CD4-positive, CD25-positive, alpha-beta regulatory T cell (primary cell): ENCODE results near the gene ERMARD. TPM values are rescaled to one million over a fixed set of nuclear protein-coding genes. Genes with fewer than 3 reads are reported as not detected.
"Not testable (repeated sequence)": the region's sequence is repeated elsewhere in the genome, so short reads cannot be mapped to it uniquely, and the experiment has no call there.

ENCODE experiments used
- ATAC-seq, 2 donors: fragments of 150-1000 bp; cut with Tn5 transposase; one replicate each; pipeline ENCODE4 v1.10.0; 2021; ENCODE audit warnings: low read depth in 2 of 2, moderate number of reproducible peaks in 2 of 2, moderate library complexity in 1 of 2
- DNase-seq, 3 donors: peaks; one replicate each; pipeline versions ENCODE4 v3.0.0 to v3.0.0-alpha.2; 2012 to 2022; ENCODE audit warnings: mixed read lengths in 1 of 3
- H3K27ac ChIP-seq: one replicate; pipeline ENCODE4 v1.7.0; 2013; ENCODE audit warnings: mild to moderate bottlenecking, low read length; ENCODE audit not compliant: insufficient read depth, poor library complexity, severe bottlenecking
- H3K27me3 ChIP-seq: one replicate; pipeline ENCODE4 v1.7.0; 2013; ENCODE audit warnings: low read length; ENCODE audit not compliant: control insufficient read depth, insufficient read depth
- H3K36me3 ChIP-seq: one replicate; pipeline ENCODE4 v1.7.0; 2013; ENCODE audit warnings: mild to moderate bottlenecking, low read length, moderate library complexity; ENCODE audit not compliant: control insufficient read depth, insufficient read depth
- H3K4me1 ChIP-seq: 2 replicates; pipeline ENCODE4 v1.7.0; 2013; ENCODE audit warnings: mild to moderate bottlenecking, low read length; ENCODE audit not compliant: insufficient read depth, control insufficient read depth, poor library complexity, severe bottlenecking
- H3K4me3 ChIP-seq: one replicate; pipeline ENCODE4 v1.7.0; 2013; ENCODE audit warnings: low read depth, mild to moderate bottlenecking, low read length, moderate library complexity
- H3K9me3 ChIP-seq, 2 experiments: 1 replicate in 1 of 2; 2 replicates in 1 of 2; pipeline ENCODE4 v1.7.0; 2013; ENCODE audit warnings: low read length in 2 of 2, mild to moderate bottlenecking in 1 of 2, moderate library complexity in 1 of 2; ENCODE audit not compliant: control insufficient read depth in 2 of 2
- H3K27ac Mint-ChIP-seq, 3 donors: one replicate each; pipeline ENCODE4 v1.8.0; 2020 to 2022; ENCODE audit warnings: mild to moderate bottlenecking in 3 of 3, mixed read lengths in 3 of 3, moderate library complexity in 2 of 3
- H3K27me3 Mint-ChIP-seq: one replicate; pipeline ENCODE4 v1.8.0; 2022; ENCODE audit warnings: mild to moderate bottlenecking, mixed read lengths
- H3K36me3 Mint-ChIP-seq: one replicate; pipeline ENCODE4 v1.8.0; 2020; ENCODE audit warnings: mixed read lengths
- H3K4me1 Mint-ChIP-seq, 4 donors: one replicate each; pipeline ENCODE4 v1.8.0; 2020 to 2022; ENCODE audit warnings: mixed read lengths in 4 of 4, mild to moderate bottlenecking in 1 of 4
- H3K4me3 Mint-ChIP-seq, 4 donors: one replicate each; pipeline ENCODE4 v1.8.0; 2020 to 2022; ENCODE audit warnings: mild to moderate bottlenecking in 4 of 4, mixed read lengths in 4 of 4, moderate library complexity in 3 of 4
- H3K9me3 Mint-ChIP-seq, 7 donors: one replicate each; pipeline ENCODE4 v1.8.0; 2020 to 2022; ENCODE audit warnings: mixed read lengths in 7 of 7, mild to moderate bottlenecking in 3 of 7, moderate library complexity in 2 of 7
- polyA plus RNA-seq, 4 donors: library from polyadenylated mRNA; unstranded; fragments of 300-500 nt; fragmentation: Illumina TruSeq; gene quantifications; one replicate each; pipeline ENCODE4 v1.2.3, GENCODE V29; 2021
- total RNA-seq: library from RNA; stranded (reverse); gene quantifications from one replicate; pipeline ENCODE4 v1.2.3, GENCODE V29; 2022

The ERMARD gene
- total and polyA plus RNA-seq, 5 donors from 2014 or later = 12.4 to 27.3 (median 14.3) TPM

GRCh38 chr6:169745405-169745804 is 6.0 kb upstream of the ERMARD start:
- Mint-ChIP-seq H3K4me1 (peaks cover 0 to 12% (median 11%) of the 10 kb centered on the region in 4 donors), H3K9me3 (peaks cover 0 to 4% (median 4%) of the 10 kb centered on the region in 7 donors), H3K27me3 (peaks cover 17% of the 10 kb centered on the region), H3K36me3 (peaks cover 4% of the 10 kb centered on the region), H3K4me3 (peak overlapping the region in 1 of 4 donors; percentile 7), H3K27ac (no peak overlapping the region)
- H3K9me3 ChIP-seq = peaks cover 0 to 5% of the 10 kb centered on the region in 2 experiments
- H3K27ac ChIP-seq = no peak overlapping the region
- no peak overlapping the region for H3K4me3 ChIP-seq
- DNase-seq (no peak), ATAC-seq (no peak)
- peaks cover 5% of the 10 kb centered on the region for H3K27me3 ChIP-seq
- peaks cover 3% of the 10 kb centered on the region for H3K4me1 ChIP-seq
- no peaks in the 10 kb centered on the region for H3K36me3 ChIP-seq

- H3K36me3 Mint-ChIP-seq = peaks cover 9% of the 10 kb centered on the region
- Histone ChIP-seq H3K36me3 (no peaks in the 10 kb centered on the region), H3K27me3 (peaks cover 5% of the 10 kb centered on the region), H3K4me3 (no peak overlapping the region), H3K9me3 (peaks cover 0 to 5% of the 10 kb centered on the region in 2 experiments), H3K4me1 (peaks cover 12% of the 10 kb centered on the region), H3K27ac (no peak overlapping the region)
- H3K27ac Mint-ChIP-seq = no peak overlapping the region
- no peak for DNase-seq
- no peak for ATAC-seq
- peaks cover 0 to 4% (median 4%) of the 10 kb centered on the region in 7 donors for H3K9me3 Mint-ChIP-seq
- no peak overlapping the region for H3K4me3 Mint-ChIP-seq
- peaks cover 17% of the 10 kb centered on the region for H3K27me3 Mint-ChIP-seq
- H3K4me1 Mint-ChIP-seq = peaks cover 10 to 23% (median 16%) of the 10 kb centered on the region in 4 donors
Observed at GRCh38 chr6:169746556-169746955, 4.9 kb upstream of the ERMARD start.

- H3K27ac Mint-ChIP-seq = peak overlapping the region; percentile 94 to 99 (median 95)
- Histone ChIP-seq H3K36me3 (peaks cover 6% of the 10 kb centered on the region), H3K27me3 (no peaks in the 10 kb centered on the region), H3K27ac (peak overlapping the region; percentile 94), H3K4me1 (peaks cover 20% of the 10 kb centered on the region), H3K9me3 (no peaks in the 10 kb centered on the region), H3K4me3 (peak overlapping the region; percentile 78)
- H3K4me1 Mint-ChIP-seq = peaks cover 15 to 41% (median 28%) of the 10 kb centered on the region in 4 donors
- peak overlapping the region; percentile 91 to 100 (median 92) for H3K4me3 Mint-ChIP-seq
- peaks cover 16% of the 10 kb centered on the region for H3K36me3 Mint-ChIP-seq
- DNase-seq (no peak), ATAC-seq (peak in 1 of 2 donors; percentile 13)
- peaks cover 0 to 3% (median 0%) of the 10 kb centered on the region in 7 donors for H3K9me3 Mint-ChIP-seq
- H3K27me3 Mint-ChIP-seq = peaks cover 7% of the 10 kb centered on the region
Observed at GRCh38 chr6:169752074-169752623, 727 bp downstream of the ERMARD start.

- Mint-ChIP-seq H3K27me3 (no peaks in the 10 kb centered on the region), H3K27ac (no peak overlapping the region), H3K9me3 (no peaks in the 10 kb centered on the region), H3K4me1 (peaks cover 9 to 32% (median 22%) of the 10 kb centered on the region in 4 donors), H3K36me3 (peaks cover 38% of the 10 kb centered on the region), H3K4me3 (peak overlapping the region in 1 of 4 donors; percentile 54)
- Histone ChIP-seq H3K36me3 (peaks cover 28% of the 10 kb centered on the region), H3K27me3 (no peaks in the 10 kb centered on the region), H3K27ac (no peak overlapping the region), H3K9me3 (no peaks in the 10 kb centered on the region), H3K4me3 (no peak overlapping the region), H3K4me1 (peaks cover 19% of the 10 kb centered on the region)
- DNase-seq (no peak), ATAC-seq (no peak)
Observed at GRCh38 chr6:169755162-169755561, 3.7 kb downstream of the ERMARD start.

- no peak overlapping the region for H3K4me3 Mint-ChIP-seq
- no peaks in the 10 kb centered on the region for H3K27me3 ChIP-seq
- H3K36me3 ChIP-seq = peaks cover 78% of the 10 kb centered on the region
- ATAC-seq (no peak), DNase-seq (no peak)
- H3K27ac Mint-ChIP-seq = no peak overlapping the region
- H3K4me3 ChIP-seq = no peak overlapping the region
- no peaks in the 10 kb centered on the region for H3K4me1 ChIP-seq
- peaks cover 0 to 3% (median 0%) of the 10 kb centered on the region in 4 donors for H3K4me1 Mint-ChIP-seq
- H3K27me3 Mint-ChIP-seq = no peaks in the 10 kb centered on the region
- H3K36me3 Mint-ChIP-seq = peaks cover 54% of the 10 kb centered on the region
- no peak overlapping the region for H3K27ac ChIP-seq
- H3K9me3 ChIP-seq = no peaks in the 10 kb centered on the region
- H3K9me3 Mint-ChIP-seq = no peaks in the 10 kb centered on the region
Observed at GRCh38 chr6:169763308-169763707, 11.9 kb downstream of the ERMARD start.

- Mint-ChIP-seq H3K4me1 (peaks cover 0 to 3% (median 0%) of the 10 kb centered on the region in 4 donors), H3K4me3 (no peak overlapping the region), H3K27me3 (no peaks in the 10 kb centered on the region), H3K9me3 (no peaks in the 10 kb centered on the region), H3K36me3 (peaks cover 49% of the 10 kb centered on the region), H3K27ac (no peak overlapping the region)
- Histone ChIP-seq H3K9me3 (no peaks in the 10 kb centered on the region), H3K4me3 (no peak overlapping the region), H3K27me3 (no peaks in the 10 kb centered on the region), H3K27ac (no peak overlapping the region), H3K4me1 (no peaks in the 10 kb centered on the region), H3K36me3 (peaks cover 81% of the 10 kb centered on the region)
- no peak for DNase-seq
- no peak for ATAC-seq
Observed at GRCh38 chr6:169763881-169764280, 12.5 kb downstream of the ERMARD start.

GRCh38 chr6:169765789-169766188 is 14.4 kb downstream of the ERMARD start:
- not testable (repeated sequence) for H3K27ac ChIP-seq, H3K4me1 ChIP-seq, H3K4me1 Mint-ChIP-seq, H3K27me3 Mint-ChIP-seq, ATAC-seq, DNase-seq, H3K9me3 Mint-ChIP-seq, H3K4me3 Mint-ChIP-seq, H3K27ac Mint-ChIP-seq, H3K4me3 ChIP-seq, H3K27me3 ChIP-seq, H3K9me3 ChIP-seq
- peaks cover 74% of the 10 kb centered on the region for H3K36me3 ChIP-seq
- H3K36me3 Mint-ChIP-seq = peaks cover 36% of the 10 kb centered on the region

- no peaks in the 10 kb centered on the region for H3K9me3 Mint-ChIP-seq
- no peak overlapping the region for H3K4me3 Mint-ChIP-seq
- no peaks in the 10 kb centered on the region for H3K27me3 Mint-ChIP-seq
- no peak for ATAC-seq
- Histone ChIP-seq H3K4me3 (no peak overlapping the region), H3K27ac (no peak overlapping the region), H3K36me3 (peaks cover 70% of the 10 kb centered on the region), H3K27me3 (no peaks in the 10 kb centered on the region), H3K9me3 (no peaks in the 10 kb centered on the region), H3K4me1 (no peaks in the 10 kb centered on the region)
- no peak for DNase-seq
- peaks cover 0 to 3% (median 0%) of the 10 kb centered on the region in 4 donors for H3K4me1 Mint-ChIP-seq
- H3K27ac Mint-ChIP-seq = no peak overlapping the region
- peaks cover 35% of the 10 kb centered on the region for H3K36me3 Mint-ChIP-seq
Observed at GRCh38 chr6:169766232-169766631, 14.8 kb downstream of the ERMARD start.
